Left colon (tissue), 2 donors: Measurements from ENCODE around the gene TUBA1C. TPM values are rescaled to one million over a fixed set of nuclear protein-coding genes. Genes with fewer than 3 reads are reported as not detected.

Experiments
- ATAC-seq: fragments of 200-7000 bp; cut with Tn5 transposase; one replicate; pipeline ENCODE4 v1.9.1; 2020; ENCODE audit warnings: mild to moderate bottlenecking, moderate library complexity
- DNase-seq, 2 donors: peaks; one replicate each; pipeline ENCODE4 v3.0.0-alpha.2; 2020
- intact Hi-C, 2 donors: fragments of 100-400 bp; cut with DNase I in 1 of 2; cut with micrococcal nuclease in 1 of 2; formaldehyde crosslinking; loops; one replicate each; pipeline versions ENCODE4 v1.11.2 to v1.14.0; 2022; cut with DNase I, micrococcal nuclease
- long read RNA-seq: library from polyadenylated mRNA; unstranded; transcript quantifications from one replicate; pipeline ENCODE4 v2.0.0, GENCODE V29; 2021
- total RNA-seq, 2 donors: library from RNA; stranded (reverse); fragmentation: NEBNext Ultra II Directional; extraction: Animal tissue kit (Norgen Biotek cat#: 25700); gene quantifications; one replicate each; pipeline ENCODE4 v1.2.1, GENCODE V29; 2021
- donor health status: DM: no; HTN: no; CAD: no.
- donor health status: DM: yes; HTN: yes; CAD: no.

The TUBA1C gene
- 100 to 1,000 TPM; 260 to 267 TPM for total RNA-seq
- long read RNA-seq, transcript TUBA1C-203 (2 exons, 1,105 nt) = minor isoform, 11 of 105 reads
- long read RNA-seq, transcript TUBA1C-201 (4 exons, 3,001 nt) = major isoform, 24 of 105 reads
- long read RNA-seq, partial matches to known transcripts = 67 of 105 reads
- long read RNA-seq, other reads (novel, unspliced or antisense) = 3 of 105 reads

DNA sequence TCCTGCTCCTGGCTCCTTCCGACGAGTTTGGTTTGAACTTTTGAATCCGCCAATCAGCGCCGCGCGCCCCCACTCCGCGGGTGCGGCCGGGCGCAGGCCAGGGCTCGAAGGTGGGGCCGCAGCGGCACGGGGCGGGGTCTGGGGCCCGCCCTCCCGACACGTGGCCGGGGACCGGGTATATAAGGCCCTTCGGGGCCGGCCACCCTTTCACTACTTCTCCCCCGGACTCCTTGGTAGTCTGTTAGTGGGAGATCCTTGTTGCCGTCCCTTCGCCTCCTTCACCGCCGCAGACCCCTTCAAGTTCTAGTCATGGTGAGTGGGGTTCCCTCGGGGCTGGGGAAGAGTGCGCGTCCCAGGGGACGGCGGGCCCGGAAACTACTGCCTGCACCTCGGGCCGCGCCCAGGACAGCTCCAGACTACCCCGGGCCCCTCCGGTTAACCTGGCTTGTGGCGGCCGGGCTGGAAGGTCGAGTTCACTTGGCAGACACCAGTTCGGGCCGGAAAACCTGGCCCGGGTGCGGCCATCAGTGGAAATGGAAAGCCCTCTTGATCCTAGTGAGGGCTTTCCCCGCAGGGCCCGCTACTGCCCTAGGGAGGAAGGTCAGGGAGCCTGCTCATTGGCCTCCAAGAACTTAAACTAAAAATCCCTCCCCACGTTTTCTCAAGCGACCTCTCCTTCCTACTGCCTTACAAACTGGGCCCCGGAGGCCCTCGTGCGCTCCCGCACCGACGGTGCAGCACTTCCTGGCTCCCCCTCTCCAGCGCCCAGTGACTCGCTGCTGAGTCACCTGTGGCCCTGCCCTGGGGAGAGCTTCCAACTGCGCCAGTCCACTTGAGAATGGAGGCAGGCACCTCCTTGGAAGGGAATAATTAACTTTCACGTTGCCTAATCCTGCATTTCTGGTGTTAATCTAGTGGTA, at the start of gene TUBA1C:
TSS of gene TUBA1C (plus strand) at position 210 of the 920 bp plus-strand sequence. CDS start at position 310, 100 bp downstream.
- DNase-seq (peak; percentile 94 to 95), ATAC-seq (peak; percentile 85)
- intact Hi-C loops = no loop called here

DNA sequence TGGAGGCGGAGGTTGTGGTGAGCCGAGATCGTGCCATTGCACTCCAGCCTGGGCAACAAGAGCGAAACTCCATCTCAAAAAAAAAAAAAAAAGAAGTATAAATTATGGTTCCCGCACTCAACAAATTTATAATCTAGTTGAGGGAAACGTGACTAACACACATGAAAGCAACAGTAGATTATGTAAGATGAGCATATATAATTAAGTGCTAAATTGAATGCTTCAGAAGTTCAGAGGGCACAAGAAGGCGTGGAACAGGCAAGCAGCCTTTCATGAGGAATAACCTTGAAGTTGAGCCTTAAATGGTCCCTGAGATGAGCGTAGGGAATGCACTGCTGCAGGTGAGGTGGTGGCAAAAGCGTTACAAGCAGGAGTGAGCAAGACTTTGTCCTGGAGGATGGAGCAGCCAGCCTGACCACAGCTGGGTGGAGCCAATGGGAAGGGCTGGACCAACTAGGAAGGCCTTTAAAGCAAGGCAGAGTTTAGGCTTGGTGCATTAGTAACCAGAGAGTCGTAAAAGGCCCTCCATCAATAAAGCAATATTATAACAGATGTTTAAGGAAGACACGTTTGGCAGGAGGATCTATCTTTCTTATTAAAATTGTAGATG, 45.4 kb upstream of the TUBA1C start:
- peak; percentile 63 for ATAC-seq

DNA sequence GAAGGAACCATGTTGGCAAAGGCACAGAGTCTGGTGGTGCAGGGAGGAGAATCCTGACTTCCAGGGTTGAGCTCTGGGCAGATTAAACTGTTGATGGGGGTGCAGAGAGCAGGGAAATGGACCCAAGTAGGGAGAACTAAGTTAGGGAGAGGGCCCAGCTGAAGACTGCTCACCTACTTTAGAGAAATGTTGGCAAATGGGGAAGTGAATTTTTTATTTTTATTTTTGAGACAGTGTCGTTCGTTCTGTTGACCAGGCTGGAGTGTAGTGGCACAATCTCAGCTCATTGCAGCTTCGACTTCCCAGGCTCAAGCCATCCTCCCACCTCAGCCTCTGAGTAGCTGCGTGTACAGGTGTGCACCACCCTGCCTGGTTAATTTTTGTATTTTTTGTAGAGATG, 43.9 kb upstream of the TUBA1C start:
- intact Hi-C loops = no loop called here
- no peak for ATAC-seq
- DNase-seq = no peak

More for the DNA sequence above, 45.4 kb upstream of the TUBA1C start:
- DNase-seq = no peak
- intact Hi-C loops = no loop called here

DNA sequence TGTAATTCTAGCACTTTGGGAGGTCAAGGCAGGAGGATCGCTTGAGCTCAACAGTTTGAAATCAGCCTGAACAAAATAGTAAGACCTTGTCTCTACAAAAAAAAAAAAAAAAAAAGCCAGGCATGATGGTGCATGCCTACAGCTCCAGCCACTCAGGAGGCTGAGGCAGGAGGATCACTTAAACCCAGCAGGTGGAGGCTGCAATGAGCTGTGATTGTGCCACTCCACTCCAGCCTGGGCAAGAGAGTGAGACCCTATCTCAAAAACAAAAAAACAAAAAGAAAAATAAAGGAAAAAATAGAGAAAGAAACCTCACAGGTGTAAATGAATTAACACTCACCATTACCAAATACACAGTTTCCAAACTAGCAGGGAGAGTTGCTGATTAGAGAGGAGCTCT, 41.8 kb upstream of the TUBA1C start:
- DNase-seq (no peak), ATAC-seq (no peak)
- intact Hi-C loops = no loop called here

DNA sequence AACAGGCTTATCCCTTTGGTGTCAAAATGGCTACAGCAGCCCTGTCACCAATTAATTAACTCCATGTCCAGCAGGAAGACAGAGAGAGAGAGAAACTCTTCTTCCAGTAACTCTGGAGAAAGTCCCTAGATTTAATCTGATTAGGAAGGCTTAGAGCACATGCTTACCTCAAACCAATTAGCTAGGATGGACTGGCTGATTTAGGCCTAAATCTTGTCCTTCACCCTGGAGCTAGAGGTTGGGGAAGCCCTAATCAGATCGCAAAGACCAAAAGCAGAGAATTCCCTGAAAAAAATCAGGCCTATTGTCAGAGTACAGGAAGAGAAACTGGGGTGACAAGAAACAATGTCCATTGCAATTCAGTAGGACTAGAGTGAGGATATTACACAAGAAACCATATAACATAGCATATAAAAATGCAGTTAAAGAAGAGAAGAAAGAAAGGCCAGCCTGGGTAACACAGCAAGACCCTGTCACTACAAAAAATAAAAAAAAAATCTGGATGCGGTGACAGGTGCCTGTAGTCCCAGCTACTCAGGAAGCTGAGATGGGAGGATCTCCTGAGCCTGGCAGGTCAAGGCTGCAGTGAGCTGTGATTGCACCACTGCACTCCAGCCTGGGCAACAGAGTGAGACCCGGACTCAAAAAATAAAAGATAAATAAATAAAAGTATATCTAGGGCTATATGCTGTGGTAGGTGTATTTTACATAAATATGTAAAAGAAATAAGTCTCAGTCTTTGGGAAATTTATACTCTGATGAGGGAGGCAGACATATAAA, 41.1 kb upstream of the TUBA1C start:
- DNase-seq = no peak
- ATAC-seq = no peak
- intact Hi-C loops = no loop called here

DNA sequence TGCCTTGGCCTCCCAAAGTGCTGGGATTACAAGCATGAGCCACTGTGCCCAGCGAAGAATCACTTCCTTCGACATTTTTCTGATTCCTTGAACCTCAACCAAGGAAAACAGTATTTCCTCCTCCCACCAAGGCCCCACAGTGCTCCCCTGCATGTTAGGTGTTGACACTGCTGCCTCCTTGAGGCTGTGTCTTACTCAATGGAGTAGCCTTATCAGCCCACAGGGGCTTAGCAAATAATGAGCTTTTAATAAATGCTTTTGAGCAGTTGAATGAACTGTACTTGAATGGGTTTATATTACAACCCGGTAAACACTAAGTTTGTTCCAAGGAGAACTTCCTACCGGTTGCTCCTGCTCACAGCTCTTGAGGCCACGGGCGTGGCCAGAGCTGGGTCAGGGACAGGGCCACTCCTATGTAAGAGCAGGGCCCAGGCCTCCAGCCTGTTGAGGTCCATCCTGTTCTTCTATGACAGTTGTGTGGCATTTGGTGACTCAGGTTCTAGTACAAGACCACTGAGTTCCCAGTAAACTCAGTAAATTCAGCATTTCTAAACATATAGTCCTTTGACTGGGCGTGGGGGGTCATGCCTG, 39.2 kb upstream of the TUBA1C start:
- intact Hi-C loops = no loop called here
- DNase-seq (peak in 1 of 2 donors; percentile 18), ATAC-seq (peak; percentile 76)

DNA sequence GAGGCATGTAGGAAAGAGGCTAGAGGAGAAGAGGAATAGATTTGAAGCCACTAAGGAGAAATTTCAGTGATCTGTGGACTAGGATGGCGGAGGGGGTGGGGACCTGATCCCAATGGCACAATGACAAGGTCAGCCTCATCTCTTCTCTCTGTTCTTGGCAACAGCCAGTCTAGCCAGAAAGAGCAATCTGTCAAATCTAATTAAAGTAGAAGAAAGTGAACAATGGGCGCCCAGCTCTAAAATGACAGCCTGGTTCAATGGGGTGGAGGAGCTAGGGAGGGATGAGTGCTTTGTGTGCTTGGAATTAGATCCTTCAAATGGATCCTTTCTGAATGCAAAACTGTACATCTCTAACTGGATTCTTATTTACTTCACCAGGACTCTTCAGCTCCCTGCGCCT, 37.2 kb upstream of the TUBA1C start:
- intact Hi-C loops = no loop called here
- ATAC-seq = no peak
- DNase-seq = no peak

DNA sequence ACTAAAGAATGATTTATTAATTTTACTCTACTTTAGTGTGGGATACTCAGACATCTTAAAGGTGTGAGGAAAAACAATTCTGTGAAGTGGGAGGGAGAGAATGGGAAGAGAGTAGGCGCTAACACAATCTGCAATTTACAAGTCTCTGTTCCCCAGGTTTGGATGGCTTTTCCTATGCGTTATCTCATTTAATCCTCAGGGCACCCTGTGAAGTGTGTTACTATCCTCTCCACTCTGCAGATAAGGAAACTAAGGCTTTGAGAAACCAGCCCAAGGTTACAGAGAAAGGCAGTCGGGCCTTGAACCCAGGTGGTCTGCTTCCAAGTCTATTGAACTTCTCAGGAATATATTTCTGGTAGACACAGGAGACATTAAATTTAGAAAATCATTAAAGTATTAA, 36.2 kb upstream of the TUBA1C start:
- DNase-seq = no peak
- no peak for ATAC-seq
- intact Hi-C loops = no loop called here

DNA sequence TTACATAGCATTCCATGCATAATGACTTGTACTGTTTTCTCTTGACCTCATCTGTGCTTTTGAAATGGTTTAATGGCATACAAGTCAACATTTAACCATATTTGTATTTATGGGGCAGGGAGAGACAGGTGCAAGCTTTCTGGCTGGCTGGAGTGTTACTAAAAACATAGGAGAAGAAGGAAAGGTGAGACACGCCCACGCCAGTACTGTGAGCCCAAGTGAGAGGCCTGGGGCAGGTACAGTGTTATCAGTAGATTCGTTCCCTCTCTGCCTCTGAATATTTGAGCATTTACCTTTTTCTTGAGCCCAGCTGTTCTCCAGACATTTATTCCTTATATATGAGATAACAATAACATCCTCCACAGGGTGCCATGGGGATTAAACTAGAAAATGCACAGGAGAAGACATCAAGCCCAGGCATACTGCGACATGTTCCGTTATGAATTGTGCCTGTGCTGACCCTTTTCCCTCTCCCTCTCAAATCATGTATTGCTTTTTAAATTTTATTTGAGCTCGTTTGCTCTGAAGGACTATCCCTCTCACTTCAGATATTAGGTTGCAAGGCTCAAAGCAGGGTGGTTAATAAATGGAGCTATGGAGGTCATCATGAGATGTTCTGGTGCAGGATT, 34.6 kb upstream of the TUBA1C start:
- ATAC-seq (no peak), DNase-seq (no peak)
- intact Hi-C loops = loop anchor here in 1 of 2 donors (5.0 to 10.0 kb wide), 2 partner anchors 43 to 145 kb away; partner anchors contain the start of gene TUBA1A

DNA sequence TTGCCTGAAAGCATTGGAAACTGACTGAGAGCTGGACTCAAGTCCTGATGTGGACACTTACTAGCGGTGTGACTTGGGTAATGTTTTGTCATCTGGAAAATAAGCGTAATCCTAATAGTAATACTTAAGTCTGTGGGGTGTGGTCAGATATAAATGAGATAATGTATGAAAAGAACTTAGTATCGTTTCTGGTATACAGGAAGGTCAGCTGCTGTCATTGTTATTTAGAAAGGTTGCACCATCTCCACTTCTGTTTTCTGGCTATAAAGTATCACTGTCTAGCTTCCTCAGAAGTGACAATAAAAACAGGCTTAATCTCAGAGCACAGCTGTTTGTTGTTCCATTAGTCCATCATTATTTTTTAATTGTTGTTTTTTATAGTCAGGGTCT, 34.1 kb upstream of the TUBA1C start:
- intact Hi-C loops = loop anchor here in 1 of 2 donors (5.0 to 10.0 kb wide), 2 partner anchors 43 to 146 kb away; partner anchors contain the start of gene TUBA1A
- DNase-seq (no peak), ATAC-seq (no peak)

DNA sequence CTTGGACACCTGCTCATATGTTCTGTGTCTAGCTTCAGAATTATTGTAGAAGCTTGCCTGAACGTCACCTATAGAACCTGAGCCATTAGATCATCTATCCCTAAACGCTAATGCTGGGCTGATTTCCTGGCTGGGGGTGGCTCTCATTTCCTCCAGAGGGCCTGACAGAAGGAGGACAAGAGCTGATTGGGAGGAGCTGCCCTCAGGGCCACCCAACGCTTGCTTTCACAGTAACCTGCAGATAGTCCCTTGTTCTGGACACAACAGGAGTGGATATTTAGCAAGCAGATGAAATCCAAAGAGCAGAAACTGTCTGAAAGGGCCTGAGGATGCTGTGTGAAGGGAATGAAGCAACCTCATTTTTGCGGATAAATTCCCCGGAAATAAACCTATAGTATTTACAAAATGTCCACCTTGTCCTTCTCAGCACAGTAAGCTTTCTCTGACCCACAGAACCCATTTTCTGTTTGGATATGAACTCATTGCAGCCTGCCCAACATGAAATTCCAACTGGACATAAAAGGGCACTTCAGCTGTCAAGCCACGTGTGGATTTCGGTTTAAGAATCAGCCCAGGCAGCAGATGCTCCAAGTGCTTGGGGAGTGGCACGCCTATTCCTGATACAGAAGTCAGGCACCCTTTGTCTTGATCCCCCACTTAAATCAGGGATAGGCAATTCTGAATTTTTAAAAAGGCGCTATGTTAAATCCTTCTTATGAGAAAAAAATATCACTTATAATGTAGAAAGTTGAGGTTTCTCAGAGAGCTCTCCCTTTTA, 32.8 kb upstream of the TUBA1C start:
- no peak for ATAC-seq
- DNase-seq = no peak
- intact Hi-C loops = loop anchor here in 1 of 2 donors (5.0 to 10.0 kb wide), 2 partner anchors 45 to 147 kb away; partner anchors contain the start of gene TUBA1A

DNA sequence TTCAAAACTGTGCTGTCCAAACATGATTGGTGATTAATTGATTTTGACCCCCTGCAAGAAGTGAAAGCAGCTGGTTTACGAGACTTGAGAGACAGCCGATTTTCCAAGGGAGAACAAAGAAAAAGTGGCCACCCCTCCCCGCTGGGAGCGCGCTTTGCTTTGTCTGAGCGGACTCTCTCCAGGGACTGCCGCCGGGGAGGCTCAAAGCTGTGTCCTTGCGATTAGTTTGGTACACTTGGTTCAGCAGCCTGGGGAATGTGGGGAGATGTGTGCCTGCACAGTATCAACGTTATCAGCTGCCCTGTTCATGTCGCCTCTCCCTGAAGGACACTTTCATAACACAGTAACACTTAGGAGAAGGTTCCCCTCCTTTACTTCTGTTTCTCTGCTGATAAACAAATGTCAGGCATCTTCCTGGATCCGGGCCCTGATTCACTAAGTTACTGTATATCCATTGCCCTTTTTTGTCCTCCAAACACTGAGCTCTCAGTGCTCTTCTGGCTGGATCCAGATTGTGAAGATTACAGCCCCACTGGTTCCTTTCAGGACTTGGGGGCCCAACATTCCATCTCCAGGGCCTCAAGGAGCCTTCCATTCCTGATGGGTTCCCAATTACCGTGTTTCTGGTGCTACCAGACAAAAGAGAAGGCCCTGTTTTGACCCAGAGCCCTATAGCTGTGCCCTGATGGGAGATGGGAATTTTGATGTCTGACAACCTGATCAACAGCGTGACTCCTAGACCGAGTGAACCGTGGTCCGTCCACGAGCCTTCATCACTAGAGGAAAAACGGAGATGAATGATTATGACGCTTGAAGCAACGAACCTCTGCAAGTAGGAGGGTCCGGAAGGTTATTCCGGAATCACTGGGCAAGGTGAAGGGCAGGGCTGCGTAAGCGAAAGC, 31.7 kb upstream of the TUBA1C start:
- intact Hi-C loops = loop anchor here in 1 of 2 donors (5.0 to 10.0 kb wide), 2 partner anchors 46 to 148 kb away; partner anchors contain the start of gene TUBA1A
- DNase-seq (peak; percentile 34 to 40), ATAC-seq (no peak)

DNA sequence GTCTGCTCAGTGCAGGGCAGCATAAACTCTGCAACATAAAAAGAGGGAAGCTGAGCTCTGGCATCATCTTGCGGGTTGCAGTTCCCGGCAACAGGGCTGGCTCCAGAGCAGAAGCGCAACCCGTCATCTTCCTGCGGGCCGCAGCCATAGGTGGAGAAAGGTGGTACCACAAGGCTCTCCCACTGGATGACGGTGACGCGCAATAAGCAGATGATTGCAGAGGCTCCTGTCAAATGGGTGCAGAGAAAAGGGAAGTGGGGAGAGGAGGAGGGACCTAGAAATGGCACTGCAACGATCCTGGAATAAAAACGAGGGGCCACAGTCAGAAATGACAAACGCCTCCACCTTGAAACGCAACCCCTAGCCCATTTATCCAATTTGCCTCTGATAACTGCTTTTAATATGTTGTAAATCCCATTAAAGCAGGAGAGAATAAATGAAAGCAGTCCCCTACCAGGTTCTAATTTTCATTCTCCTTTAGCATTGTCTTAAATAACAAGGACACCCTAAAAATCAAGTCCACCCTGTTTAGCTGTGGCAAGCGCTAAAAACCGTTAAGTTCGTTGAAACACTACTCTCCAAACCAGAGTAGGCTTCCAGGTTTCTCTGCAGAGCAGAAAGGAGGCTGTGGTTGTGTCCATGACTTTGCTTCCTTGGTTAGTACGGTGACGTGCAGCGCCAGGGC, 30.9 kb upstream of the TUBA1C start:
- intact Hi-C loops = loop anchor here in 1 of 2 donors (2.0 to 10.0 kb wide), 3 partner anchors 47 to 149 kb away; partner anchors contain the start of genes TUBA1A and TUBA1B
- DNase-seq (peak; percentile 37 to 55), ATAC-seq (no peak)

DNA sequence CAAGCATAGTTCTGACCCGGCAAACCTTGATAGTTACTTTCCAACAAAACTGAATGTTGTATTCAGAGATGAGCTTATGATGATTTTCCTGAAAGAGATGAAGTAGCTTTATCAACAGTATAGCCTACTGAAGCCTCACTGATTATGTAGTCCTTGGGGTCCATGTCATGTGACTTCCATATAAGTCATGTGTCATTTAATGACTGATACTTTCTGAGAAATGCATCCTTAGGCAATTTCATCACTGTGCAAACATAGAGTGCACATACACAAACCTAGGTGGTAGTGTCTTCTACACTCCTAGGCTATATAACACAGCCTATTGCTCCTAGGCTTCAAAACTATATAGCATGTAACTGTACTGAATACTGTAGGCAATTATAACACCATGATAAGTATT, 28.5 kb upstream of the TUBA1C start:
- no peak for DNase-seq
- ATAC-seq = no peak
- intact Hi-C loops = loop anchor here in 1 of 2 donors (10.0 kb wide), 1 partner anchor 152 kb away; no protein-coding TSS in a partner anchor

DNA sequence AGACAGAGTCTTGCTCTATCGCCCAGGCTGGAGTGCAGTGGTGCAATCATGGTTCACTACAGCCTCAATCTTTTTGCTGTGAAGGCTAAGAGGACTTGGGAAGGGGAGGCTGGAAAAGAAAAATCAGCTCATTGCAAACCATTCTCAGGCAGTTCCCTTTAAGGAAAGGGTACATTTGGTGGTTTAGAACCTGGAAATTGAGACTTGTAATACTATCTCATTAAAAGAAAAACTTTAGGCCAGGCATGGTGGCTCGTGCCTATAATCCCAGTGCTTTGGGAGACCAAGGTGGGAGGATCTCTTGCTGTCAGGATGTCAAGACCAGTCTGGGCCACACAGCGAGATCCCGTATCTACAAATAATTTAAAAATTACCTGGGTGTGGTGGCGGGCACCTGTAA, 21.3 kb upstream of the TUBA1C start:
- ATAC-seq = no peak
- intact Hi-C loops = no loop called here
- no peak for DNase-seq

DNA sequence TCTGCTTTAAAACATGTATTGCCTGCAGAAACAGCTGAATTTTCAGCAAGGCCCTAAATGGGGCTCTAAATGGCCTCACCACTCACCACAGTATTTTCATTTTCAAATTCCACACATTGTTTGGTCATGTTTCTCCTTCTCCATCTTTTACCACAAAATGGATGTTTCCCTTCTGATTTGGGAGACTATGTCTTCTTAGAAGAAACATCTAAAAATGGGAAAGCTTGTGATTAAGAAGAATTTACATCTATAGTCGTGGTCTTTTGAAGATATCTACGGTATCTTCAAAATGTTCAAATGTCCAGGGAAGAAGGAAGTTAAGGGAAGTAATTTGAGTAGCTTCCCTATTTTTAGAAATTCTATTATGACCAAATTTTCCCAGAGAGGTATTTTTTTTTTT, 20.7 kb upstream of the TUBA1C start:
- ATAC-seq (no peak), DNase-seq (no peak)
- intact Hi-C loops = no loop called here
